ENCODE results near the gene TIPARP. TPM values are rescaled to one million over a fixed set of nuclear protein-coding genes. Genes with fewer than 3 reads are reported as not detected.

TIPARP gene
- total and polyA plus RNA-seq, 4 experiments from 2014 or later: 15.1 to 119 (median 68.1) TPM

DNA sequence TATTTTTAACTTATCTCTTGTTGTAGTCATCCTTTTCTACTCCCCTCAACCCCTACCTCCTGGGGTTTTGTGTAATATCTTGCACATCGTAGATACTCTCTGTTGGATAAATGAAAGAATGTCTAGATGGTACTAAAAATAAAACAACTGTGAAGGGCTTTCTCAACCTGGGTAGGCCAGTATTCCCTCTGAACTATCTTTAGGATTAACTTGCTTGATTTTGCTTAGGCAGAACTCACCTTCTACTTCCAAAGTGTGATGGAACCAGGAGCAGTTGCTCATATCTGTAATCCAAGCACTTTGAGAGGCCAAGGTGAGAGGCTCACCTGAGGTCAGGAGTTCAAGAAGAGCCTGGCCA, 32.8 kb upstream of the TIPARP start:
- no peak overlapping the region for H3K4me3 ChIP-seq (ENCODE audit: low read length in 2 of 2)
- Mint-ChIP-seq H3K4me3 (no peak overlapping the region), H3K27ac (no peak overlapping the region), H3K9me3 (peaks cover 0 to 1% (median 0%) of the 10 kb centered on the region in 8 donors), H3K4me1 (peaks cover 7 to 15% (median 11%) of the 10 kb centered on the region in 4 donors), H3K27me3 (peaks cover under 1 to 1% of the 10 kb centered on the region in 2 donors), H3K36me3 (no peaks in the 10 kb centered on the region)
- peaks cover 21% of the 10 kb centered on the region for H3K4me1 ChIP-seq (ENCODE audit: insufficient read depth, low read length)
- no peak for DNase-seq
- ChIA-PET CTCF (ENCODE audit: partially characterized antibody) (interaction anchor here (0.5 kb wide), 1 partner anchor 117 kb away, joined by 3 read pairs; no protein-coding TSS in a partner anchor), POLR2A (ENCODE audit: partially characterized antibody) (no interaction called here)
- no peak overlapping the region for H3K27ac ChIP-seq (ENCODE audit: low read depth, low read length)
- intact Hi-C loops (cut with micrococcal nuclease): no loop called here
- H3K36me3 ChIP-seq (ENCODE audit: insufficient read depth, low read length): no peaks in the 10 kb centered on the region
- no peaks in the 10 kb centered on the region for H3K9me3 ChIP-seq (ENCODE audit: control insufficient read depth in 1 of 2, low read length in 2 of 2)
- H3K27me3 ChIP-seq (ENCODE audit: insufficient read depth, low read length): no peaks in the 10 kb centered on the region

DNA sequence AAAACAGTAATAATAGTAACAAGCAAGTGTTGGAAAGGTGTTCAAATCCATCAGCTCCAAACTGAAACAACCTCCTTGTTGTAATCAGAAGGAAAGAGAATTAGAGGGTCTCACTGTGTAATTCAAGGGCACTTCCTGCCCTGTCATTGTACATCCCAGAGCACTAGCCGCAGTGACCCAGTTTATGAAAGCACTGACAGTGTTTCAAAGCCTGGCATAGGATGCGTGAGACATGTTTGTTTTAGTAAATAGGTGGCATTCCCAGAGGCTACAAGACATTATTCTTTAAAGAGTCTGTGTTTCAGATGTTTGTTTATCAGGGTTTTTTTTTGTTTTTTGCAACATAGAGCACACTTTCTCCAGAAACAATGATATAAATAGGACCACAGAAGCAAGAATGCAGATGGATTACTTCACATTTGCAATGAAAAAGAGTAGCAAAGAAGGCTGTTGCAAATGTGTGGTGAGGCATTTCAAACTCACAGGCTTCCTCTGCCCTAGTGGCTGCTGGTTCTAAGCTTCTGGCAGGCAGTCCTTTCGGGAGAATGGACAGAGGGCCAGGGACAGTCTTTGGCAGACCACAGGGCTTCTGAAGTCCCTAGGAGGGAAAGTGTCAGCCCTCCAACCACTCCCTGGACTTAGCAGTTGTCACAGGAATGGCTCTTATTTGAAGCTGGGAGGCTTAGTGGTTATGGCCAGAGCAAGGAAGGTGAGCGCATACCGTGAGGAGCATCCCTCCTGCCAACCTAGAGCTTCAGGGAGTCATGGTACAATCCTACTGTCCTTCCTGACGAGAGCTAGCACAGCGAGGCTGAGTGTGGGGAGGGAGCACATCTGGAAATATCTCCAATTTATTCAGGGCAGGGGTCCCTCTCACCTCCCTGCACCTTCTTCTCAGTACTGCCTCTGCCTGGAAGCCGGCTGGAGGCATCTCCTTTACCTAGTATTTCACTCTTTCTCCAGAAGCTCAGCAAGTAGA, 31.4 kb upstream of the TIPARP start:
- H3K9me3 ChIP-seq (ENCODE audit: control insufficient read depth in 1 of 2, low read length in 2 of 2): no peaks in the 10 kb centered on the region
- intact Hi-C loops (cut with micrococcal nuclease): no loop called here
- Mint-ChIP-seq H3K4me1 (peaks cover 7 to 15% (median 11%) of the 10 kb centered on the region in 4 donors), H3K36me3 (peaks cover 0 to 3% of the 10 kb centered on the region in 2 donors), H3K4me3 (peak overlapping the region in 7 of 8 donors; percentile 11 to 77 (median 46)), H3K27me3 (peaks cover 3 to 4% of the 10 kb centered on the region in 2 donors), H3K9me3 (peaks cover 0 to 7% (median 1%) of the 10 kb centered on the region in 8 donors), H3K27ac (peak overlapping the region in 6 of 7 donors; percentile 31 to 83 (median 62))
- no peak overlapping the region for H3K4me3 ChIP-seq (ENCODE audit: low read length in 2 of 2)
- POLR2A ChIA-PET (ENCODE audit: partially characterized antibody): interaction anchor here (1.0 to 6.6 kb wide), 4 partner anchors 22 to 175 kb away, joined by 3 to 41 read pairs (median 10); partner anchors contain the start of genes SSR3 and TIPARP
- H3K4me1 ChIP-seq (ENCODE audit: insufficient read depth, low read length): peaks cover 21% of the 10 kb centered on the region
- H3K36me3 ChIP-seq (ENCODE audit: insufficient read depth, low read length): no peaks in the 10 kb centered on the region
- no peaks in the 10 kb centered on the region for H3K27me3 ChIP-seq (ENCODE audit: insufficient read depth, low read length)
- no peak overlapping the region for H3K27ac ChIP-seq (ENCODE audit: low read depth, low read length)
- CTCF ChIA-PET (ENCODE audit: partially characterized antibody): interaction anchor here (1.5 kb wide), 1 partner anchor 31 kb away, joined by 8 read pairs; the partner anchor contains the start of gene TIPARP
- DNase-seq: no peak

DNA sequence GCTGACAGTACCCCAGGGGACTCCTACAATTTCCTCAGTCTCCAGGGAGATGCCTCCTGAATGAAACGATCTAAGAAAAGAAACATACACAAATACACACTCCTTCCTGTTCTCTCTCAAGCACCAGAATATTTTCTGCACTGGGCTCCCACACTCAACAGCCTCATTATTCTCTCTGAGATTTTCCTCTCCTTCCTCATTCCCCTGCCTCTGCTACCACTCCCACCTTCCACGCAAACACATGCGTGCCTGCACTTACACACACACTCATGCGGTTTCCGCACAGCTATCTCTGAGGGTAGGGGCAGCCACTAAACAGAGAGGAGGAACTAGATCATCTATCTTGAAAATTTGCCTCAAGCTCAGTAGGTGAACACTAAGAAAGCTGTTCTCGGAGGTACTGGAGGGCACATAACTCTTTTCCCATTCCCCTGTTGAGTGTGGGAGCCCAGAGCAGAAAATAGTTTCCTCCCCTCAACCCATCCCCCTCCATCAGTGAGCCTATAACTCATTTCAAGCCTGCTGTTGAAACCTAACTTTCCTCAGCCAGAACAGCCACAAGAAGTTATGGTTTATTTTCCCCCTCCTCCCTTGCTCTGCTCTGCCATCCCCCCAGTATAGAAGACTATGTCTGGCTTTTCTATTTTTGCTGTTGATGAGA, 30.5 kb upstream of the TIPARP start:
- H3K27me3 Mint-ChIP-seq: peaks cover 3 to 5% of the 10 kb centered on the region in 2 donors
- Histone ChIP-seq H3K4me1 (ENCODE audit: insufficient read depth, low read length) (peaks cover 21% of the 10 kb centered on the region), H3K27me3 (ENCODE audit: insufficient read depth, low read length) (no peaks in the 10 kb centered on the region), H3K9me3 (ENCODE audit: control insufficient read depth in 1 of 2, low read length in 2 of 2) (no peaks in the 10 kb centered on the region), H3K4me3 (ENCODE audit: low read length in 2 of 2) (no peak overlapping the region), H3K36me3 (ENCODE audit: insufficient read depth, low read length) (no peaks in the 10 kb centered on the region), H3K27ac (ENCODE audit: low read depth, low read length) (no peak overlapping the region)
- H3K36me3 Mint-ChIP-seq: peaks cover 0 to 3% of the 10 kb centered on the region in 2 donors
- H3K27ac Mint-ChIP-seq: peak overlapping the region in 6 of 7 donors; percentile 1 to 88 (median 73)
- peak overlapping the region; percentile 37 to 83 (median 61) for H3K4me3 Mint-ChIP-seq
- peaks cover 7 to 15% (median 11%) of the 10 kb centered on the region in 4 donors for H3K4me1 Mint-ChIP-seq
- ChIA-PET CTCF (ENCODE audit: partially characterized antibody) (interaction anchor here (1.5 kb wide), 2 partner anchors 30 to 34 kb away, joined by 3 to 8 read pairs; partner anchors contain the start of gene TIPARP), POLR2A (ENCODE audit: partially characterized antibody) (interaction anchor here (1.0 to 6.6 kb wide), 4 partner anchors 21 to 174 kb away, joined by 3 to 41 read pairs (median 10); partner anchors contain the start of genes SSR3 and TIPARP)
- intact Hi-C loops (cut with micrococcal nuclease): no loop called here
- DNase-seq: peak; percentile 22 to 45 (median 38)
- H3K9me3 Mint-ChIP-seq: peaks cover 0 to 7% (median 1%) of the 10 kb centered on the region in 8 donors

DNA sequence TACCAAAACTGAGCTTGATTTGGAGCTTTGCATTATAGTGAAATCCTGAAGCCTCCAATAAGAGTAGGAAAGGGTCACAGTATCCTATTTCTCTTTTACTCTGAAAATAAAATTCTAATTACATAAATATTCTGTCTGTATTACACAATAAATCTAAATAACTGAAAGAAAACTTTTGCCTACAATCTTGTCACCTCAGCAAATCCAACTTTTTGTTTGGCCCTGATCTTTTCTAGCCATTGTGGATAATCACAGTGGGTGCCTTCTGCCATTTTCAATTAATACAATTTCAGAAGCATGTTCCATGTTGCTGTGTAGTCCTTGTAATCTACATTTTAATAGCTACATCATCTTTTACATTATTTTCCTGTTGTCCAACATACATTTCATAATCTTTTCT, 29.4 kb upstream of the TIPARP start:
- CTCF ChIA-PET (ENCODE audit: partially characterized antibody): interaction anchor here (0.6 to 1.5 kb wide), 3 partner anchors 20 to 33 kb away, joined by 3 to 4 read pairs (median 4); no protein-coding TSS in a partner anchor
- no peak overlapping the region for H3K27ac ChIP-seq (ENCODE audit: low read depth, low read length)
- peaks cover 0 to 7% (median 1%) of the 10 kb centered on the region in 8 donors for H3K9me3 Mint-ChIP-seq
- peaks cover 7 to 15% (median 11%) of the 10 kb centered on the region in 4 donors for H3K4me1 Mint-ChIP-seq
- peaks cover 0 to 3% of the 10 kb centered on the region in 2 donors for H3K36me3 Mint-ChIP-seq
- no peak overlapping the region for H3K4me3 ChIP-seq (ENCODE audit: low read length in 2 of 2)
- H3K27me3 ChIP-seq (ENCODE audit: insufficient read depth, low read length): no peaks in the 10 kb centered on the region
- peaks cover 3 to 5% of the 10 kb centered on the region in 2 donors for H3K27me3 Mint-ChIP-seq
- no peaks in the 10 kb centered on the region for H3K36me3 ChIP-seq (ENCODE audit: insufficient read depth, low read length)
- H3K9me3 ChIP-seq (ENCODE audit: control insufficient read depth in 1 of 2, low read length in 2 of 2): no peaks in the 10 kb centered on the region
- DNase-seq: no peak
- POLR2A ChIA-PET (ENCODE audit: partially characterized antibody): interaction anchor here (6.6 kb wide), 1 partner anchor 31 kb away, joined by 41 read pairs; the partner anchor contains the start of gene TIPARP
- H3K4me3 Mint-ChIP-seq: no peak overlapping the region
- intact Hi-C loops (cut with micrococcal nuclease): no loop called here
- peaks cover 21% of the 10 kb centered on the region for H3K4me1 ChIP-seq (ENCODE audit: insufficient read depth, low read length)
- peak overlapping the region in 1 of 7 donors; percentile 33 for H3K27ac Mint-ChIP-seq

DNA sequence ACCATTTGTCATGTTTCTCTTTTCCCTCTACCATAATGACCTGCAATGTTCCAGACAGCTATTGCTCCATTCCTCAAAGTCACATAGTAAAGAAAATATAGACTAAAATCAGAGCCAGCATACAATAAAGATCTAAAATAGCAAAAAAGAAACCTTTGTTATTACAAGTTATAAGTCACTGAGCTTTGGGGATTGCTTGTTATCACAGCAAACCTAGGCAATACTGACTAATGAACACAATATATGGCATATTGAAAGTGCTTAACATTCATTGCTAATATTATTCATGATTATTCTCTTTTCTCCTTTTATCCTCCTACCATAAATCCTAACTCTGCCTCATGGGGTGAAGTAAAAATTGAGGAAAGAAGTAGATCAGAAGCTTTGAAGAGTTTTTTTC, 27.4 kb upstream of the TIPARP start:
- Mint-ChIP-seq H3K9me3 (peaks cover 0 to 7% (median 1%) of the 10 kb centered on the region in 8 donors), H3K4me3 (no peak overlapping the region), H3K4me1 (peaks cover 7 to 15% (median 11%) of the 10 kb centered on the region in 4 donors), H3K27ac (no peak overlapping the region), H3K27me3 (peaks cover 3 to 5% of the 10 kb centered on the region in 2 donors), H3K36me3 (peaks cover 0 to 3% of the 10 kb centered on the region in 2 donors)
- intact Hi-C loops (cut with micrococcal nuclease): no loop called here
- no peaks in the 10 kb centered on the region for H3K27me3 ChIP-seq (ENCODE audit: insufficient read depth, low read length)
- H3K4me3 ChIP-seq (ENCODE audit: low read length in 2 of 2): no peak overlapping the region
- DNase-seq: no peak
- peaks cover 21% of the 10 kb centered on the region for H3K4me1 ChIP-seq (ENCODE audit: insufficient read depth, low read length)
- ChIA-PET POLR2A (ENCODE audit: partially characterized antibody) (interaction anchor here (6.6 kb wide), 1 partner anchor 29 kb away, joined by 41 read pairs; the partner anchor contains the start of gene TIPARP), CTCF (ENCODE audit: partially characterized antibody) (interaction anchor here (1.2 to 1.4 kb wide), 3 partner anchors 9 to 26 kb away, joined by 4 to 6 read pairs (median 4); no protein-coding TSS in a partner anchor)
- no peak overlapping the region for H3K27ac ChIP-seq (ENCODE audit: low read depth, low read length)
- H3K9me3 ChIP-seq (ENCODE audit: control insufficient read depth in 1 of 2, low read length in 2 of 2): no peaks in the 10 kb centered on the region
- H3K36me3 ChIP-seq (ENCODE audit: insufficient read depth, low read length): no peaks in the 10 kb centered on the region

DNA sequence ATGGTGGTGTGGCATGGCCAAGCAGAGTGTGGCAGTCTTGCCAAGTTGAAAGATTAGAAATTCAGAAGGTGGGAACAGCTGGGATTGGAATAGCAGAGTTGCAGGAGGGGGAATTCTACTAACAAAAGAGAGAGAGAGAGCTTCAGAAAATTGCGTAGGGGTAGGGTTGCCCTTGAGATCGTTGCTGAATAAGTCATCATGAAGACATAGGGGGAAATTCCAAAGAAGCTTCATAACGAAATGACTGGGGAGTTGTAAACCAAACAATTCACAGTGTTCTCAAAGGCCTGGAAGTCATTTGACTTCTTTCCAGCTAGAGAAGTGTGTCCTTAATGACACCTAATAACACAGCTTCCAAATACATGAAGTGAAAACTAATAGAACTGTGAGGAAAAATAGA, 26.3 kb upstream of the TIPARP start:
- Mint-ChIP-seq H3K27me3 (peaks cover 3 to 5% of the 10 kb centered on the region in 2 donors), H3K27ac (no peak overlapping the region), H3K4me3 (no peak overlapping the region), H3K9me3 (peaks cover 0 to 7% (median 1%) of the 10 kb centered on the region in 8 donors), H3K4me1 (peaks cover 7 to 9% (median 8%) of the 10 kb centered on the region in 4 donors), H3K36me3 (peaks cover 0 to 3% of the 10 kb centered on the region in 2 donors)
- no peak overlapping the region for H3K4me3 ChIP-seq (ENCODE audit: low read length in 2 of 2)
- H3K9me3 ChIP-seq (ENCODE audit: control insufficient read depth in 1 of 2, low read length in 2 of 2): no peaks in the 10 kb centered on the region
- POLR2A ChIA-PET (ENCODE audit: partially characterized antibody): interaction anchor here (0.9 to 6.6 kb wide), 2 partner anchors 8 to 27 kb away, joined by 3 to 41 read pairs; partner anchors contain the start of gene TIPARP
- H3K4me1 ChIP-seq (ENCODE audit: insufficient read depth, low read length): peaks cover 17% of the 10 kb centered on the region
- no peaks in the 10 kb centered on the region for H3K27me3 ChIP-seq (ENCODE audit: insufficient read depth, low read length)
- CTCF ChIA-PET (ENCODE audit: partially characterized antibody): interaction anchor here (1.2 to 1.4 kb wide), 4 partner anchors 10 to 25 kb away, joined by 4 to 6 read pairs (median 4); no protein-coding TSS in a partner anchor
- intact Hi-C loops (cut with micrococcal nuclease): no loop called here
- no peak overlapping the region for H3K27ac ChIP-seq (ENCODE audit: low read depth, low read length)
- no peak for DNase-seq
- no peaks in the 10 kb centered on the region for H3K36me3 ChIP-seq (ENCODE audit: insufficient read depth, low read length)

Data from CD4-positive, alpha-beta memory T cell (primary cell).